Mucosa of stomach (tissue), 1 donor: ENCODE results near the gene WRAP73.

ENCODE experiments used
- H3K27me3 ChIP-seq: one replicate; pipeline ENCODE4 v1.7.0; 2013; ENCODE audit warnings: mild to moderate bottlenecking, low read length; ENCODE audit not compliant: control insufficient read depth, insufficient read depth
- H3K36me3 ChIP-seq: one replicate; pipeline ENCODE4 v1.7.0; 2013; ENCODE audit warnings: low read length; ENCODE audit not compliant: control insufficient read depth, insufficient read depth
- H3K4me1 ChIP-seq: one replicate; pipeline ENCODE4 v1.7.0; 2013; ENCODE audit warnings: mild to moderate bottlenecking, low read length; ENCODE audit not compliant: control insufficient read depth, insufficient read depth
- H3K4me3 ChIP-seq: one replicate; pipeline ENCODE4 v1.7.0; 2013; ENCODE audit warnings: low read length
- H3K9ac ChIP-seq: one replicate; pipeline ENCODE4 v1.7.0; 2013; ENCODE audit warnings: mild to moderate bottlenecking, low read length, moderate library complexity
- H3K9me3 ChIP-seq: one replicate; pipeline ENCODE4 v1.7.0; 2013; ENCODE audit warnings: mild to moderate bottlenecking, low read length, moderate library complexity; ENCODE audit not compliant: control insufficient read depth
- donor health status: Pancreatic carcinoma.

The WRAP73 gene

GRCh38 chr1:3660704-3661103 is 10.8 kb upstream of the WRAP73 start:
- H3K9me3 ChIP-seq = no peaks in the 10 kb centered on the region
- H3K4me3 ChIP-seq = no peak overlapping the region
- peaks cover 24% of the 10 kb centered on the region for H3K27me3 ChIP-seq
- H3K9ac ChIP-seq = no peak overlapping the region
- H3K4me1 ChIP-seq = no peaks in the 10 kb centered on the region
- H3K36me3 ChIP-seq = no peaks in the 10 kb centered on the region

GRCh38 chr1:3659093-3659492 is 9.2 kb upstream of the WRAP73 start:
- H3K27me3 ChIP-seq = peaks cover 35% of the 10 kb centered on the region
- H3K4me3 ChIP-seq = no peak overlapping the region
- no peaks in the 10 kb centered on the region for H3K36me3 ChIP-seq
- no peaks in the 10 kb centered on the region for H3K4me1 ChIP-seq
- H3K9ac ChIP-seq = no peak overlapping the region
- no peaks in the 10 kb centered on the region for H3K9me3 ChIP-seq

- no peak overlapping the region for H3K4me3 ChIP-seq
- H3K27me3 ChIP-seq = peaks cover 44% of the 10 kb centered on the region
- H3K36me3 ChIP-seq = no peaks in the 10 kb centered on the region
- no peaks in the 10 kb centered on the region for H3K9me3 ChIP-seq
- no peaks in the 10 kb centered on the region for H3K4me1 ChIP-seq
- H3K9ac ChIP-seq = no peak overlapping the region
Measured at GRCh38 chr1:3658231-3658615, 8.3 kb upstream of the WRAP73 start.

GRCh38 chr1:3657578-3658230 is 7.8 kb upstream of the WRAP73 start:
- Histone ChIP-seq H3K27me3 (peaks cover 47% of the 10 kb centered on the region), H3K9ac (no peak overlapping the region), H3K4me3 (no peak overlapping the region), H3K36me3 (no peaks in the 10 kb centered on the region), H3K4me1 (no peaks in the 10 kb centered on the region), H3K9me3 (no peaks in the 10 kb centered on the region)

GRCh38 chr1:3657096-3657475 is 7.2 kb upstream of the WRAP73 start:
- H3K9ac ChIP-seq = no peak overlapping the region
- H3K36me3 ChIP-seq = no peaks in the 10 kb centered on the region
- peaks cover 50% of the 10 kb centered on the region for H3K27me3 ChIP-seq
- no peaks in the 10 kb centered on the region for H3K4me1 ChIP-seq
- H3K4me3 ChIP-seq = no peak overlapping the region
- no peaks in the 10 kb centered on the region for H3K9me3 ChIP-seq

GRCh38 chr1:3656450-3657095 is 6.7 kb upstream of the WRAP73 start:
- H3K27me3 ChIP-seq = peaks cover 56% of the 10 kb centered on the region

GRCh38 chr1:3654549-3655281 is 4.8 kb upstream of the WRAP73 start:
- peaks cover 71% of the 10 kb centered on the region for H3K27me3 ChIP-seq

More at GRCh38 chr1:3656450-3657095, 6.7 kb upstream of the WRAP73 start:
- H3K4me3 ChIP-seq = no peak overlapping the region
- H3K36me3 ChIP-seq = no peaks in the 10 kb centered on the region
- H3K4me1 ChIP-seq = peaks cover 3% of the 10 kb centered on the region
- no peak overlapping the region for H3K9ac ChIP-seq
- H3K9me3 ChIP-seq = no peaks in the 10 kb centered on the region

GRCh38 chr1:3653286-3653618 is 3.3 kb upstream of the WRAP73 start:
- Histone ChIP-seq H3K9ac (no peak overlapping the region), H3K4me1 (peaks cover 23% of the 10 kb centered on the region), H3K36me3 (no peaks in the 10 kb centered on the region), H3K4me3 (no peak overlapping the region), H3K9me3 (no peaks in the 10 kb centered on the region), H3K27me3 (peaks cover 71% of the 10 kb centered on the region)

More at GRCh38 chr1:3654549-3655281, 4.8 kb upstream of the WRAP73 start:
- Histone ChIP-seq H3K4me3 (no peak overlapping the region), H3K36me3 (no peaks in the 10 kb centered on the region), H3K9me3 (no peaks in the 10 kb centered on the region), H3K9ac (no peak overlapping the region), H3K4me1 (peaks cover 11% of the 10 kb centered on the region)

GRCh38 chr1:3652548-3653285 is 2.8 kb upstream of the WRAP73 start:
- H3K4me1 ChIP-seq = peaks cover 23% of the 10 kb centered on the region
- H3K4me3 ChIP-seq = no peak overlapping the region
- H3K36me3 ChIP-seq = no peaks in the 10 kb centered on the region
- no peaks in the 10 kb centered on the region for H3K9me3 ChIP-seq
- peaks cover 70% of the 10 kb centered on the region for H3K27me3 ChIP-seq
- no peak overlapping the region for H3K9ac ChIP-seq

GRCh38 chr1:3651930-3652547 is 2.1 kb upstream of the WRAP73 start, which contains the start of gene TP73:
Gene TP73 (plus strand): TSS chr1:3652516. CDS start chr1:3682366, 29,850 bp downstream.
- Histone ChIP-seq H3K4me1 (peaks cover 23% of the 10 kb centered on the region), H3K9me3 (no peaks in the 10 kb centered on the region), H3K36me3 (no peaks in the 10 kb centered on the region), H3K4me3 (no peak within 1 kb of the TSS), H3K9ac (no peak within 1 kb of the TSS), H3K27me3 (peaks cover 63% of the 10 kb centered on the region)

GRCh38 chr1:3651026-3651929 is 1.4 kb upstream of the WRAP73 start:
- Histone ChIP-seq H3K27me3 (peaks cover 55% of the 10 kb centered on the region), H3K4me3 (no peak overlapping the region), H3K4me1 (peaks cover 23% of the 10 kb centered on the region), H3K9me3 (no peaks in the 10 kb centered on the region), H3K9ac (no peak overlapping the region), H3K36me3 (no peaks in the 10 kb centered on the region)
